ENCODE measurements around the gene EPN1.
"Not testable (repeated sequence)": the region's sequence is repeated elsewhere in the genome, so short reads cannot be mapped to it uniquely, and the experiment has no call there.

Gene EPN1

DNA sequence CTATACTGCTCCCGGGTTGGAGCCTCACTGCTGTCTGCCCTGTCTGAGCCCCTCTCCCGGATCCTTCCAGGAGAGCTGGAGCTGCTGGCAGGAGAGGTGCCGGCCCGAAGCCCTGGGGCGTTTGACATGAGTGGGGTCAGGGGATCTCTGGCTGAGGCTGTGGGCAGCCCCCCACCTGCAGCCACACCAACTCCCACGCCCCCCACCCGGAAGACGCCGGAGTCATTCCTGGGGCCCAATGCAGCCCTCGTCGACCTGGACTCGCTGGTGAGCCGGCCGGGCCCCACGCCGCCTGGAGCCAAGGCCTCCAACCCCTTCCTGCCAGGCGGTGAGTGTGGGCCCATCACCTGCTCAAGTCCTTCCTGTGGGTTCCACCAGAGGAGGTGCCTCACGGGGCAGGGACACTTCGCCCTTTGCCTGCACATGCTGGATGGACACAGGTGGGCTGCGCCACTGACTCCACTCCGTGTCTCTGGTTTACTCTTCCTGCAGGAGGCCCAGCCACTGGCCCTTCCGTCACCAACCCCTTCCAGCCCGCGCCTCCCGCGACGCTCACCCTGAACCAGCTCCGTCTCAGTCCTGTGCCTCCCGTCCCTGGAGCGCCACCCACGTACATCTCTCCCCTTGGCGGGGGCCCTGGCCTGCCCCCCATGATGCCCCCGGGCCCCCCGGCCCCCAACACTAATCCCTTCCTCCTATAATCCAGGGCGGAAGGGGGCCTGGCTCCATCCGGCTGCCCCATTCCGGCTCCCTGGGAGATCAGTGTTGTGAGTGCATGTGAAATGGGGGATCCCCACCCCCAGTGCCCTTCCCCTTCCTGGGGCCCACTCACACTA lies 19.8 kb downstream of the EPN1 start:
- DNase-seq, result no peak

DNA sequence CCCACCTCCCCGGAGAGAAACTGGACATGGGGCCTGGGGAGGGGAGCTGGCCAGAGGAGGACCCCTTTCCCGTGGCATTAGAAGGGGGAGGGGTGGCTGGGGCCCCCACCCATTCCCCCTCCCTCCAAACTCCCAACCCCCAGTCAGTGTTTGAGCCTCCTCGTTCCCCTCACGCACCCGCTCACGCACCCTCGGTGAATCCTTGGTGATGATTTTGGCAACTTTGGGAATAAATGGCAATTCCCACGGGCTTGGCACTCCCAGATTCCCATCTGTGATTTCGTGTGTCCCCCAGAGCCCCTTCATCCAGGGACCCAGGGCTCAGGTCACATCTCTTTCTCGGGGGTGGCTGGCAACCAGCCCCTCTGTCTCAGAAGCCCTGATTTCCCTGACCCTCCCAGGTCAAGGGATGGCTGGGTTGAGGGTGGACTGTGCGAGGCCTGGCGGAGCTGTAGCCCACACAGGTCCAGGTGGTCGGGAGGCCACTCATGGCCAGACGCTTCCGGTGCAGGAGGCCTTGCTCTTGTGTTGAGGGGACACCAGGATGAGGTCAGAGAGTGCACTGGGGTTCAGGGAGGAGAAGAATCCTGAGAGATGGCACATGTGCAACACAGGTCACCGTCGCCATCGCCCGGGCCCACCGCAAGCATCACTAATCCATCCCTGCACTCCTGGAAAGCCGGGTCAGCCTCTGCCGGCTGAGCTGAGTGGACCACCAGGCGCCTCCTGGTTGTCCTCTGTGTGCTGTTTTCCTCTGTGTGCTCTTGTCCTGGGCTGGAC lies 20.7 kb downstream of the EPN1 start:
- DNase-seq, result no peak

DNA sequence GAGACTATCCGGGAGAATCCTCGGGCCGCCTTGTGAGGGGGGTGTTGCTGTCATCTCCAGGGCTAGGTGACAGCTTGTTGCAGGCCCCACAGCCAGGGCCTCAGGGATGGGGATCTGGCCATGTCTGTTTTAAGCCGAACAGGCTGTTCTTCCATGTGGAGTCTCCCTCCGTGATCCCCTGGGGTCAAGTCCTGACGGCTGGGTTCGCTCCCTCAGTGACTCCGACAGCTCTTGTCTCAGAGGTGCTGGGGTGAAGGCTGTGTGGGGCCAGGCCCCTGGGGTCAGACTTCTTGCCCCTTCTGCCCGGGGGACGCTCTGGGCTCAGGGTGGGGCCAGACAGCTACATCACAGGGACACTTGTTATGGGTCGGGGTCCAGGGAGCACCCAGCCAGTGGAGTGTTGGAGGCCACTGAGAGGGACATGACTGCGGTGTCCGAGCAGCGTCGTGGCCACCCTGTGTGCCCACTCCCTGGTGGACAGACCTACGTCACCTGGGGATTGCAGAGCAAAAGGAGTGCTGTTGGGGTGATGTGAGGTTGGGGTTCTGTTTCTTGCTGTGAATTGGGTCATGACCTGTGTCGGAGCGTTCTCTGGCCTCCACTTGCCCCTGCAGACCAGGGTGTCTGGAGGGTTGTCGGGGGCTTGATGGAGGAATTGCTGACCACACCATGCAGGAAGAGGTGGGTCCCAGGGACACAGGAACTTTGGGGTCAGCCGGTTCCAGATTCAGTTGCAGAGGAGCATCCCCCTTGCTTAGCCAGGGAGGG lies 21.5 kb downstream of the EPN1 start:
- no peak for DNase-seq

DNA sequence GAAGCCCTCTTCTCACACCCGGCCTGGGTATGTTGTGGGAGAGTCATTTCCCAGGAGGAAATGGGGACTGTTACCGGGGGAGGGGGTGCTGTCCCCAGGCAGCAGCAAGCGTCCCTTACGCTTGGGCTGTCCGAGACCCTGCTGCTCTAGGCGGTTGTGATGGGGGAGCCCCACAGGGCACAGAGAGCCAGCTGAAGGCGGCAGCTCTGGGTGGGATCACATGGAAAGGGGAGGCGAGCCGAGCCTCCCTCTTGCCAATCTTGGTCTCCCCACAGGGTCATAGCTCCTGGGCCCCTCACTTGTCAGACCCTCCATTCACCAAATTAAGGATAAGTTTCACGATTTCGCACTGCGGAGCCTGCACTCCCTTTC lies 22.0 kb downstream of the EPN1 start:
- no peak for DNase-seq

DNA sequence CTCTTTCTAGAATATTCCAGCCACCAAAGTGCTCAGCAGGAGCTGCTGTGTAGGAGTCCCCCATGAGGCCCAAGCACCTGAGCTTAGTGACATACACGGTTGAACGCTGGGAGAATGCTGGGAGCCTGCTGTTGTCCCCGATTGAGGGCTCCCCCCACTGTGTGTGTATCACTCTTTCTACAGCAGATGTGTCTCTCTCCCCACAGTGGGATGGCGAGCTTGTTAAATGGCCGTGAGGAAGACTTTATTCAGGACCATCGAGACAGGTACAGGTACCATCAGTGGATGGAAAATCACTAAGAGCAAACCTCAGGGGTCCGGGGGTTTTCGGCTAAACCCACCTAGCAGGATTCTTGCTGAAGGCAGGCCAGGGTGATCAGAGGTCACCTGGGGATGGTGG lies 22.7 kb downstream of the EPN1 start:
- no peak for DNase-seq

DNA sequence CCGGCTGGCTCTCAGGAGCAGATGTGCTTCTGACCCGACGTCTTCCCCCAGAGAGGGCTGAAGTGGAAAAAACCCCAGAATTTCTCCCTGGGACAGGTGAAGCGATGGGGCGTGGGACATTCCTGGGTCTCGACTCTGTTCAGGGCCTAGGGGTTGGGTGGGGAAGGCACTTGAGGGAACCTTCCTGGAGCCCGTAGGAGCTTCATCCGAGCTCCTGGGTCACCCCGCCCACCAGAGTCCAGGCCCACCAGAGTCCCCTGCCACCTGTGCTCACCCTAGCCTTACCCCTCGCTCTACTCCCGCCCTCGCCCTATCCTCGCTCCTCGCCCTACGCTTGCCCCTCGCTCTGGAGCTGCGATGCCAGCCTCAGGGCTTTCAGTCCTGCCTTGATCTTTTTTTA lies 23.2 kb downstream of the EPN1 start:
- no peak for DNase-seq

DNA sequence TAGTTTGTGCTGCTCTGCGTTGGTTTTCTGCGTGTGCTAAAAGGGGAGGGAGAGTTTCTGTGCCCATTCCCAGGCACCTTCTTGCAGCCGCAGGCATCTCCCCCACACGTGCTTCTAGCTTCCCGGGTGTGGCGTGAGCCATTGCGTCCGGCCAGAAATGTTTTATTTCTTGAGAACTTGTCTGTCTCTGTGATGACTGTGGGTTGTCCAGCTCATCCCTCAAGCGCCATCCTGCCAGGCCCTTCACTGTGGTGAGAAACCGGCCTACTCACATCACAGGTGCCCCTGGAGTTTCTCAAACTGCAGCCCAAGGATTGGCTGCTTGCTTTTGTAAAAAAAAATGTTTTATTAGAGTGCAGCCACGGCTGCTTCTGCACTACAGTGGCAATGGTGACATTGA lies 24.2 kb downstream of the EPN1 start:
- DNase-seq, result no peak

DNA sequence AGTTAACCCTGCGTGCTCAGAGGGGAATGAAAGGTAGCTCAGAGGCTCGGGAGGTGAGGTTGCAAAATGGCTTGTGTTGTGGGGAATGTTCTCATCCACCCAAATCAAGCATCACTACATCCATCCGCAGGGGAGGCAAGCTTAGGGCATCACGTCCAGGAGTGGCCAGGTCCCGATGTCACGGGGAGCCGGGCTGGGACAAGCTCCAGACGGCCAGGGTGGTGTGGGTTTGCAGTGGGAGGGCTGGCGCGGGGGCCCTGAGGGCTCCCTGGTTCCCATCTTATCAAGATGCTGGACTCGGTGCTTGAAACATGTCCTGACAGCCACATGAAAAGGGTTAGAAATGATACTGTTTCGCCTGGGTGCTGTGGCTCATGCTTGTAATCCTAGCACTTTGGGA lies 25.8 kb downstream of the EPN1 start:
- no peak for DNase-seq

DNA sequence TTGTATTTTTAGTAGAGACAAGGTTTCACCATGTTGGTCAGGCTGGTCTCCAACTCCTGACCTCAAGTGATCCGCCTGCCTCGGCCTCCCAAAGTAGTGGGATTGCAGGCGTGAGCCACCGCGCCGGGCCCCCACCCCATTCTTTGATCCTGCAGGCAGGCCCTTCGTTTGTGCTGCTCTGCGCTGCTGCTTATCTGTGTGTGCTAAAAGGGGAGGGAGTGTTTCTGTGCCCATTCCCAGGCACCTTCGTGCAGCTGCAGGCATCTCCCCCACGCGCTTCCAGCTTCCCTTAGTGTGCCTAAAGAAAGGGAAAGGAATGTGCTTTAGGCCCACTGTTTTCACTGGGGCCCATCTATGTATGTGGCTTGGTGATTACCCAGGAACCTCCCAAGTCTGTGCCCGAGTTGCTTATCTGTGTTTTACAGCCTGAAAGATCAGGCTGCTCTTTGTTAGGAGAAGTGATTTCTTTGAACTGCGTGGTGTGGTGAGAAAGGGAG lies 27.2 kb downstream of the EPN1 start:
- DNase-seq, result no peak

DNA sequence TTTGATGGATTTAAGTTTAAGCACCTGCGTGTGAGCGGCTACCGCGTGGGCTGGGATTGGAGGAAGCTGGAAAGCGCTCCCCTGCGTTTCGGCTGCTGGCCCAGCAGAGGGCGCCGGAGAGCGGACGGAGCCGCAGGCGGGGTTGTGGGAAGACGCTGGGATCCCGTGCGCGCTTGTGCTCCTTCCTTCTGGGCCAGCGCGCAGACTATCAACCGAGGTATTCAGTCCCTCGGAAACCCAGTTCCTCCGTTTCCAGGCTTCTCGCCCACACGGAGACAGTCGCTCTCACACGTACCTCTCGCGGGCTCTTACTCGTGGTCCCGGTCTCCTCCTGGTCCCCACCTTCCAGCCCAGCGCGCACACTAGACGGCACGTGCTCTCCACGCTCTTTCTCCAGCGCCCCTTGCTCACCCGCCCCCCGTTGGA lies 28.8 kb downstream of the EPN1 start:
- DNase-seq, result peak; percentile 31 to 57 (median 41)

DNA sequence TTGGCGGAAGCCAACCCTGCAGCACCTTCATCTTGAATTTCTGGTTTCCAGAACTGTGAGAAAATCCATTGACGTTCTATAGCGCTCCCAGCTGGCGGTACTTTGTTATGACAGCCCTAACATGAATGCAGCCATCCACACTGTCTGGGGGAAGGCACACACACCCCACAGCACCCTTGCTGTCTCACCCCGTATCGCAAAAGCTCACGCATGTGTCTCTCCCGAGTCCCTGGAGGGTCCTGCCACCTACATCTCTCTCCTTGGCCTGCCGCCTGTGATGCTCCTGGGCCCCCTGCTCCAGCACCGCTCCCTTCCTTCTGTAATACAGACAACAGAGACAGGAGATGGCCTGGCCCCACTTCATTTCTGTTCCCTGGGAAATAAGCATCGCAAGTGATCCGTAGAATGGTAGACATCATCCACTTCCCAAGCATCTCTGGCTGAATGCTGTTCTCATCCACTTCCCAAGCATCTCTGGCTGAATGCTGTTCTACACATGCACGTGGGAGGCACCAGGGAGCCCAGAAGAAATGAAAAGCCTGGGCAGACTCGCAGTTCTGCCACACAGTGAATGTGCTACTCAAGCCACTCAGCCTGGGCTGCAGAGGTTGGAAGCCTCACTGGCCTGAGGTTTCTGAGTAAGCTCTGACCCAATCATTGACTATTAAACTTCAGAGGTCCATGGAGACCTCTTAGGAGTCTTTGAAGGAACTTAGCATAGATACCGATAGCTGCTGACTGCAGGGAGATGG lies 29.6 kb downstream of the EPN1 start:
- DNase-seq, result no peak

DNA sequence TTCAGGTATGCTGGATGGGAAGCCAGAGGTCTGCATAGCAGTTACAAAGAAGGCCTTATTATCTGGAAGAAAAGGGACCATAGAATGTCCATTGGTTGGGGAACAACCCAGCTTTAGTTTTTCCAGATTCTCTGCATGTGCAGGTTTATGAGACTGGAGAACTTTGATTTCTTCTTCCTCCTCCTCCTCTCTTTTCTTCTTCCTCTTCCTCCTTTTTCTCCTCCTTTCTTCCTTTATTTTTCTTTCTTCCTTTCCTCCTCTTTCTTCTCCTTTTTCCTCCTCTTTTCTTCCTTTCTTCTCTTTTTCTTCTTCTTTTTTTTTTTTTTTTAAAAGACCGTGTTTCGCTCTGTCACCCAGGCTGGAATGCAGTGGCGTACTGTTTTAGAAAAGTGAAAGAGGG lies 30.9 kb downstream of the EPN1 start:
- no peak for DNase-seq

DNA sequence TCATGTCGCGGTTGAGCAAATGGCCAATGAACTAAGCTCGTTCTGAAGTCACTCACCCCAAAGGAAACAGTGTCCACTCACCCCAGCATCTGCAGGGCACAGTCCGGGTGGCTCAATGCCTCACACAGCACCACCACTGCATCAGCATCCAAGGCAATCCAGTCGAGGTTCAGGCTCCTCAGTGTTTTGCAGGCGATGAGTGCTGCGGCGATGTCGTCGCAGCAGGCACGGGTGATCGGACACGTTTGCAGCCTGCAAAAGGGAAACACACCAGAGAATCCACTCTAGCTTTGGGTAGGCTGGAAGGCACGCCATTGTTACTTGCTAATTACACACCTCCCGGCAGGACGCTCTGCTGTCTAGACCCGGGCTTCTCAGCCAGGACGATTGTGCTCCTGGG lies 36.7 kb downstream of the EPN1 start:
- DNase-seq, result no peak

DNA sequence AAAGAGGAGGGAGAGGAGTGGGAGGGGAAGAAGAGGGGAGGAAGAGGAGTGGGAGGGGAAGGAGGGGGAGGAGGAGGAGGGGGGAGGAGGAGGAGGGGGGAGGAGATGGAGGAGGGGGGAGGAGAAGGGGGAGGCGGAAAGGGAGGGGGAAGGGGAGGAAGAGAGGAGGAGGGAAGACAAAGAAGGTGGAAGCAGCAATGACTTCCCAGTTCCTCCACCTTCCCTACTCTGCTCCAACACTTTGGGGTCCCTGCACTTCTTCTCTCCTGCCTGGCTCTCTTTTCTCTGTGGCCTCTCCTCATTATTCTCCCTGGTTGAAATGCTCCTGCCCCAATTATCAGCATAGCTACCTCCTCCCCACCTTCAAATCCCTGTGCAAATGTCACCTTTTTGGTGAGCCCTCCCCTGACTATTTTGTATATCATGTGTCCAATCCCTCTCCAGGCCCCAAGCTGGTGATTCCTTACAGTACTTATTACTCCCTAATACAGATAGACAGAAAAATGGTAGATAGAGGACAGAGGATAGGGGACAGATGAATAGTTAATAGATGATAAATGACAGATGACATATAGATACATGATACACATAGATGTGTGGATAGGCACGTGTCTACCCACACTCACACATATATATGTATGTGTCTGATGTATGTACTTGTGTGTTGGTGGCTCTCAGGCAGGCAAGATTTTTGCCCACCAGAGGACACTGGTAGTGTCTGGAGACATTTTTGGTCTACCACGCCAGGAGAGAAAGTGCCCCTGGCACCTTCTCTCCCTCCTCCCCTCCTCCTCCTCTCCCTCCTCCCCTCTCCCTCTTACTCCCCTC lies 38.0 kb downstream of the EPN1 start:
- no peak for DNase-seq

DNA sequence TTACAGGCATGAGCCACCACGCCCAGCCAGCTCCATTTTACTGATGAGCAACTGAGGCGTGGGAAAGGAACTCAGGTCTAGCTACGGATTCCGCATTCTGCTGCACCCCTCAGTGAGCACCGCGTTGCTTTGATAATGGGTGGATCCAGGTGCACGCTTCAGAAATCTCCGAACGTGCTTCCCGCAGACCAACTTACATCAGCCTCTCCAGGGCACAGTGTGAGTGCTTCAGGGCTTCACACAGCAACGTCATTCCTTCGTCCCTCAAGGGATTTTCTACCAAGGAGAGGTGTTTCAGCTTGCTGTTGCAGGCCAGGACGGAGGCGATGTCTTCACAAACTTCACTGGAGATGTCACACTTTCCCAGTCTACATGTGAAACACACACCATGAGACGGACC lies 41.5 kb downstream of the EPN1 start:
- DNase-seq, result no peak

DNA sequence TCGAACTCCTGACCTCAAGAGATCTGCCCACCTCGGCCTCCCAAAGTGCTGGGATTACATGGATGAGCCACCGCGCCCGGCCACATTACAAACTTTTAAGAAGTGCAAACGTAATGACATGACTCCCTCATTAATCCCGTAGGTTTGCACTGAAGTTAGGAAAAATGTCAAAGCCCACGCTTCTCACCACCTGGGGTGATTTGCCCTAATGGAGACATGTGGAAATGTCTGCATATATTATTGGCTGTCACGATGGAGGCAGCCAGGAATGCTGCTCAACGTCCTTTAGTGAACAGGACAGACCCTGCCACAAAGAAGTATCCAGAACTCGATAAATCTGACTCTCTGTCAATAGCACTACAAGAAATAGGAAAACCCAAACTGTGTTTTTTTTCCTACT lies 42.2 kb downstream of the EPN1 start:
- DNase-seq, result no peak

DNA sequence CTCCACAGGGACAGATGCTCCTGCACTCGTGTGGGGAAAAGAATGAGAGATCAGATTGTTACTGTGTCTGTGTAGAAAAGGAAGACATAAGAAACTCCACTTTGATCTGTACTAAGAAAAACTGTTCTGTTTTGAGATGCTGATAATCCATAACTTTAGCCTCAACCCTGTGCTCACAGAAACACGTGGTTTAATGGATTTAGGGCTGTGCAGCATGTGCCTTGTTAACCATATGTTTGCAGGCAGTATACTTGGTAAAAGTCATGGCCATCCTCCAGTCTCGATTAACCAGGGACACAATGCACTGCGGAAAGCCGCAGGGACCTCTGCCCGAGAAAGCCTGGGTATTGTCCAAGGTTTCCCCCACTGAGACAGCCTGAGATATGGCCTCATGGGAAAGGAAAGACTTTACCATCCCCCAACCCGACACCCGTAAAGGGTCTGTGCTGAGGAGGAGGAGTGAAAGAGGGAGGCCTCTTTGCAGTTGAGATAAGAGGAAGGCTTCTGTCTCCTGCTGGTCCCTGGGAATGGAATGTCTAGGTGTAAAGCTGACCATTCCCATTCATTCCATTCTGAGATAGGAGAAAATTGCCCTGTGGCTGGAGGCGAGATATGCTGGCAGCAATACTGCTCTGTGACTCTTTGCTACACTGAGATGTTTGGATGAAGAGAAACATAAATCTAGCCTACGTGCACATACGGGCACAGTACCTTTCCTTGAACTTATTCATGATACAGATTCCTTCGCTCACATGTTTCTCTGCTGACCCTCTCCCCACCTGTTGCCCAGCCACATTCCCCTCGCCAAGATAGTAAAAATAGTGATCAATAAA lies 43.1 kb downstream of the EPN1 start:
- DNase-seq, result not testable (repeated sequence)

DNA sequence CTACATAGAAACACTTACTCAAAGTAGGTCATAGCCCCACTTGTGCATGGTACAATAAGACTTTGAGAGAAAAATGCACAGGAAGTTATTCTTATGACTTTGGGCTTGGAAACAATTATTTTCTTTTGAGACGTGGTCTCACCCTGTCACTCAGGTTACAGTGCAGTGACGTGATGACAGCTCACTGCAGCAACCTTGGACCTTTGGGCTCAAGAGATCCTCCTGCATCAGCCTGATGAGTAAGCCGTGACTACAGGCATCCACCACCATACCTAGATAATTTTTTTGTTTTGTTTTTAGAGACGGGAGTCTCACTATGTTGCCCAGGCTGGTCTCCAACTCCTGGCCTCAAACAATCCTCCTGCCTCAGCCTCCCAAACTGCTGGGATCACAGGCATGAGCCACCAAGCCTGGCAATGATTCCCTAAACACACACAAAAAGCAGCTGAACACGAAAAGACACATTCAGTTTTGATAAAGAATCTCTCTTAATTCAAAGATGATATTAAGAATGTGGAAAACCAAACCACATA lies 45.3 kb downstream of the EPN1 start:
- no peak for DNase-seq

DNA sequence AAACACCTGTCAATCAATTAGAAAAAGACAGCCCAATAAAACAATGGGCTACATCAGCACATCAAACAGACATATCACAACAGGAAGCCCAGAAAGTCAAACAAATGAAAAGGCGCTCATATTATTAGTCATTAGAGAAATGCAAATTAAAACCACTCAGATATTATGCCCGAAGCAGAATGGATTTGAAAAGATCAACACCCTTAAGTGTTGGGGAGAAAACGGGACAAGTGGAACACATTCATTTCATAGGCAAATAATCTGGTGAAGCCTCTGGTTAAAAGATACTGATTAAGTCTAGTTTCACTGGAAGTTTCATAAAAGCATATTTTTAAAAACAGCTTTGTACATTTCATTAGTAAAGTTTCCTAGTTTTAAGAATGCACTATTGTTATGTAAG lies 45.8 kb downstream of the EPN1 start:
- no peak for DNase-seq

DNA sequence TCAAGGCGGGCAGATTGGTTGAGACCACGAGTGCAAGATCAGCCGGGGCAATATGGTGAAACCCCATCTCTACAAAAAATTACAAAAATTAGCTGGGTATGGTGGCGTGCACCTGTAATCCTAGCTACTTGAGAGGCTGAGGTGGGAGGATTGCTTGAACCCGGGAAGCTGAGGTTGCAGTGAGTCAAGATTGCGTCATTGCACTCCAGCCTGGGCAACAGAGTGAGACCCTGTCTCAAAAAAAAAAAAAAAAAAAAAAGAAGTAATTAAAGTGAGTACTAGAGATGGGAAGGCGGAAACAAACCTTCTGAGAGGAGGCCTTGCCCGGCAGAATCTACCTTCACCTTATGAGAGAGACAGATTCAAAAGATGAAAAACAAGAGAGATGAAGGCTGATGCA lies 48.5 kb downstream of the EPN1 start:
- no peak for DNase-seq

DNA sequence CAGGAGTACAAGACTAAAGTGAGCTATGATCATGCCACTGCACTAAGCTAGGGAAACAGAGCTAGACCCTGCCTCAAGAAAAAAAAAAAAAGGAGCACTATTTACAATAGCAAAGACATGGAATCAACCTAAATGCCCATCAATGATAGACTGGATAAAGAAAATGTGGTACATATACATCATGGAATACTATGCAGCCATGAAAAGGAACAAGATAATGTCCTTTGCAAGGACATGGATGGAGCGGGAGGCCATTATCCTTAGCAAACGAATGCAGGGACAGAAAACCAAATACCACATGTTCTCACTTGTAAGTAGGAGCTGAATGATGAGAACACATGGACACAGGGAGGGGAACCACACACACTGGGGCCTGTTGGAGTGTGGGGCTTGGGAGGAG lies 55.4 kb downstream of the EPN1 start:
- not testable (repeated sequence) for DNase-seq

All from suppressor macrophage treated with lipopolysaccharide for 1 hour (primary cell).